Immature natural killer cell (primary cell): ENCODE results near the gene GPR149. TPM values are rescaled to one million over a fixed set of nuclear protein-coding genes. Genes with fewer than 3 reads are reported as not detected.

Experiments used
- DNase-seq, 3 donors: peaks; one replicate each; pipeline ENCODE4 v3.0.0; 2022; ENCODE audit warnings: mixed read lengths in 1 of 3
- H3K27ac Mint-ChIP-seq, 6 donors: one replicate each; pipeline ENCODE4 v1.8.0; 2020; ENCODE audit warnings: mixed read lengths in 6 of 6, mild to moderate bottlenecking in 5 of 6, inconsistent platforms in 4 of 6, moderate library complexity in 3 of 6
- H3K27me3 Mint-ChIP-seq, 3 donors: one replicate each; pipeline ENCODE4 v1.8.0; 2020 to 2021; ENCODE audit warnings: low read depth in 3 of 3, mild to moderate bottlenecking in 3 of 3, mixed read lengths in 3 of 3, moderate library complexity in 3 of 3, inconsistent platforms in 1 of 3
- H3K36me3 Mint-ChIP-seq, 3 donors: one replicate each; pipeline ENCODE4 v1.8.0; 2020; ENCODE audit warnings: mixed read lengths in 3 of 3, inconsistent platforms in 2 of 3, mild to moderate bottlenecking in 2 of 3
- H3K4me1 Mint-ChIP-seq, 2 donors: one replicate each; pipeline ENCODE4 v1.8.0; 2020; ENCODE audit warnings: inconsistent platforms in 2 of 2, mild to moderate bottlenecking in 2 of 2, mixed read lengths in 2 of 2, moderate library complexity in 1 of 2
- H3K4me3 Mint-ChIP-seq, 5 donors: one replicate each; pipeline ENCODE4 v1.8.0; 2020; ENCODE audit warnings: mild to moderate bottlenecking in 5 of 5, mixed read lengths in 5 of 5, inconsistent platforms in 3 of 5, moderate library complexity in 3 of 5
- H3K9me3 Mint-ChIP-seq, 6 donors: one replicate each; pipeline ENCODE4 v1.8.0; 2020; ENCODE audit warnings: mild to moderate bottlenecking in 6 of 6, mixed read lengths in 6 of 6, inconsistent platforms in 4 of 6, moderate library complexity in 3 of 6
- polyA plus RNA-seq, 3 donors: library from polyadenylated mRNA; unstranded; fragments of 300-500 nt; fragmentation: Illumina TruSeq; gene quantifications; one replicate each; pipeline ENCODE4 v1.2.3, GENCODE V29; 2021

GPR149 gene
- polyA plus RNA-seq, 3 donors from 2014 or later: not detected

DNA sequence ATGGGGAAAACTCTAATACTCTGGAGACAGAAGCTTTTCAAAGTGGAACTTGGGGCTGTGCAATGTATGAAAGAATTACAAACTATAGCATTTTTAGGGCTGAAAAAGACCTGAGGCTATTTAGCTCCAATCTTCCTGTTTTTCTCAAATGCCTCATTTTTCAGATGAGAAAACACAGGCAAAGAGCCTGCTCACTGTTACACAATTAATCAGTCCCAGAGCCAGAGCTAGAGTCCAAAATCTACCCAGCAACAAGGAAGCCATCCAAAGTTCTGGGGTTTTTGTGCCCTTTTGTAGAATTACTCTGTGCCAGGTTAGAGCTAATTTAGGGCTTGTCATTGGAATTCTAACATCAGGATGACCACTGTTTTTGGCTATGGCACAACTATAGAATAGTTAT, 45.5 kb downstream of the GPR149 start:
- H3K27ac Mint-ChIP-seq: no peak overlapping the region
- no peak for DNase-seq
- no peaks in the 10 kb centered on the region for H3K4me1 Mint-ChIP-seq
- H3K4me3 Mint-ChIP-seq: no peak overlapping the region
- no peaks in the 10 kb centered on the region for H3K36me3 Mint-ChIP-seq
- H3K27me3 Mint-ChIP-seq: peaks cover 0 to 6% (median 2%) of the 10 kb centered on the region in 3 donors
- peaks cover 0 to 8% (median 0%) of the 10 kb centered on the region in 6 donors for H3K9me3 Mint-ChIP-seq

DNA sequence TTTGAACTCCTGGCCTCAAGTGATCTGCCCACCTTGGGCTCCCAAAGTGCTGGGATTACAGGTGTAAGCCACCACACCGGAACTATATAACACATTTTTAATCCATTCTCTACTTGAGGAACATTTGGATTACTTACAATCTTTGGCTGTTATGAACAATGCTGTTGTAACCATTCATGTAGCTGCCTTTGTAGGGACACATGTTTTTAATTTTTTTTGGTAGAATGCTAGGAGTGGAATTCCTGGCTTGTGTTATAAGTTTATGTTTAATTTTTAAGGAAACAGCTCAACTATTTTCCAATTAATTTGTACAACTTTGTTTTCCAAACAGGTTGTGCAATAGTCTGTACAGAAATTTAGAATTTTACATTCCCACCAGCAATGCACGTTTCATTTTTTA, 51.7 kb downstream of the GPR149 start:
- H3K9me3 Mint-ChIP-seq: peaks cover 0 to 4% (median 0%) of the 10 kb centered on the region in 6 donors
- no peak for DNase-seq
- H3K4me1 Mint-ChIP-seq: no peaks in the 10 kb centered on the region
- no peaks in the 10 kb centered on the region for H3K36me3 Mint-ChIP-seq
- H3K4me3 Mint-ChIP-seq: no peak overlapping the region
- H3K27ac Mint-ChIP-seq: no peak overlapping the region
- peaks cover 0 to 4% (median 1%) of the 10 kb centered on the region in 3 donors for H3K27me3 Mint-ChIP-seq

DNA sequence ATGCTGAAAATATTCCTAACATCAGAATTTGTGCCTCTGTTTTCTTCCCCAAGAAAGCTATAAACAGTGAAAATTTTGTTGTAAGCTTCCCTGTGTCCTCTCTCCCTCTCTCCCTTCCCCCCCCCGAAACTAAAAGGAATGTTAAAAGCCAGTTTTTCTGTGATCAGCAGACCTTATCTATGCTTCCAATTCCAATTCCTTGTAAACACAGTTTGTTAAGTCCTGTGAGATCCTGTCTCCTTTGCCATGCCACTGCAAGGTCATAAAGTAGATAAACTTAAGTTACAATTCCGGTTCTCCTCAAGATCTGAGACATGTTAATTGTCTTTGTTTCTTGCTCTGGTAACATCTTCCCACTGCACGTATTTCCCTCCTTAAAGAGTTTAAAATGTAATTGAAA, 62.8 kb downstream of the GPR149 start:
- Mint-ChIP-seq H3K4me1 (no peaks in the 10 kb centered on the region), H3K27ac (no peak overlapping the region), H3K9me3 (peaks cover 0 to 6% (median 0%) of the 10 kb centered on the region in 6 donors), H3K27me3 (peaks cover 0 to 11% (median 3%) of the 10 kb centered on the region in 3 donors), H3K36me3 (no peaks in the 10 kb centered on the region), H3K4me3 (no peak overlapping the region)
- no peak for DNase-seq

DNA sequence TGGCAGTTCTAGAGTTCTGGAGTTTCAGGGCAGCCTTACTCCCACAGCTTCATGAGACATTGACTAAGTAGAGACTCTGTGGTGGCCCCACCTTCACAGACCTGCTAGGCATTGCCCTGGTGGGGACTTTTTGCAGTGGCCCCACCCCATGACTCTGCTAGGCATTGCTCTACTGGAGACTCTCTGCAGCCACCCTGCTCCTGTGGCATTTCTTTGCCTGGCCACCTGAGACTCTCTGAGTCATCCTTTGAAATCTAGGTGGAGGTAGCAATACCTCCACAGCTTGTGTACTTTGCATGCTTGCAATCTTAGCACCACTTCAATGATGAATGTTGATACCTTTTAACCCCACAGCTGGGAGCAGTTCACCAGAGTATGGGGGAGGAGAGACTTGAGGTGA, 65.1 kb downstream of the GPR149 start:
- H3K9me3 Mint-ChIP-seq: peaks cover 0 to 6% (median 0%) of the 10 kb centered on the region in 6 donors
- no peak overlapping the region for H3K4me3 Mint-ChIP-seq
- peaks cover 0 to 11% (median 3%) of the 10 kb centered on the region in 3 donors for H3K27me3 Mint-ChIP-seq
- no peak for DNase-seq
- no peaks in the 10 kb centered on the region for H3K4me1 Mint-ChIP-seq
- no peaks in the 10 kb centered on the region for H3K36me3 Mint-ChIP-seq
- H3K27ac Mint-ChIP-seq: no peak overlapping the region

DNA sequence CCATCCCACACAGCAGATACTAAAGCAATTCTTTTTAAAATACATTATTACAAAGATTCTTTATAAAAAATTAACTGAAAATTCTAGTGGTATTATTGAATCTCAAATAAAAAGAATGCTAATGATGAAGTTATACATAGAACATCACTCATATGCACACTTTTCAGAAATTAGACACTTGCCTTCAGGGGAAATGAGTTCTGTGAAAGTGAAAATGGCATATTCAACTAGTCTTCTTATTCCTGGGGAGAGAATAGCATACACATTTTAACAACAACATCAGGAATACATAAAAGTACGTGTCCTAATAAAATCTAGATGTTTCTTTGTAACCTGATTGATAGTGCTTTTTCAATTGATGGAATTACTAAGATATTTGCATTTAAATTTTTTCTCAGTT, 68.9 kb downstream of the GPR149 start:
- Mint-ChIP-seq H3K27me3 (peaks cover 0 to 7% (median 3%) of the 10 kb centered on the region in 3 donors), H3K27ac (no peak overlapping the region), H3K36me3 (peaks cover 0 to under 1% (median 0%) of the 10 kb centered on the region in 3 donors), H3K4me3 (no peak overlapping the region), H3K9me3 (peaks cover 0 to 6% (median under 1%) of the 10 kb centered on the region in 6 donors), H3K4me1 (no peaks in the 10 kb centered on the region)
- no peak for DNase-seq

DNA sequence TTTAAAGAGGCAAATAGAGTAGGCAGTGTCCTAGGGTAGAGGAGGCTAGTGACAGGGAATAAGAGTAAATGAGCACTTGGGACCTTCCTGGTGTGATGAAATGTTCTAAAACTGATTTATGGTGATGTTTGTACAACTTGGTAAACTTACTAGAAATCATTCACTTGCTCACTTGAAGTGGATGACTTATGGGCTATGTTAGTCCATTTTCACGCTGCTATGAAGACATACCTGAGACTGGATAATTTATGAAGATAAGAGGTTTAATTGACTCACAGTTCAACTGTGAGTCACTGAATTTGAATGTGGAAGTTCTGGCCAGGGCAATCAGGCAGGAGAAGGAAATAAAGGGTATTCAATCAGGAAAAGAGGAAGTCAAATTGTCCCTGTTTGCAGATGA, 74.0 kb downstream of the GPR149 start:
- no peak overlapping the region for H3K4me3 Mint-ChIP-seq
- no peak overlapping the region for H3K27ac Mint-ChIP-seq
- no peaks in the 10 kb centered on the region for H3K4me1 Mint-ChIP-seq
- H3K36me3 Mint-ChIP-seq: peaks cover 0 to 5% (median 0%) of the 10 kb centered on the region in 3 donors
- no peak for DNase-seq
- peaks cover 0 to 5% (median 4%) of the 10 kb centered on the region in 3 donors for H3K27me3 Mint-ChIP-seq
- H3K9me3 Mint-ChIP-seq: peaks cover 0 to 11% (median 0%) of the 10 kb centered on the region in 6 donors

DNA sequence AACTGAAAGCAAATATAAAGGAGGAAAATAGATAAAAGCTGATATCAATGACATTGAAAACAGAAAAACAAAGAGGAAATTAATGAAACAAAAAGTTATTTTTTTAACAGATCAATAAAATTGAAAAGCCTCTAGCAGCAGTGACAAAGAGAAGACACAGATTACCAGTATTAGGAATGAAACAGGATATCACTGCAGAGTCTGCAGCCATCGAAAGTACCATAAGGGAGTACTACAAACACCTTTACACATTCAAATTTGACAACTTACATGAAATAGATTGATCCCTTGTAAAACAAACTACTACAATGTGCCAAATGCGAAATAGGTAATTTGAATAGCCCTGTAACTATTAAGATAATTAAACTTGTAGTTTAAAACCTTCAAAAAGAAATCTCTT, 80.8 kb downstream of the GPR149 start:
- peaks cover 0 to 7% (median 0%) of the 10 kb centered on the region in 6 donors for H3K9me3 Mint-ChIP-seq
- H3K27ac Mint-ChIP-seq: no peak overlapping the region
- H3K27me3 Mint-ChIP-seq: peaks cover 0 to 15% (median 7%) of the 10 kb centered on the region in 3 donors
- H3K36me3 Mint-ChIP-seq: no peaks in the 10 kb centered on the region
- no peak for DNase-seq
- no peaks in the 10 kb centered on the region for H3K4me1 Mint-ChIP-seq
- no peak overlapping the region for H3K4me3 Mint-ChIP-seq

DNA sequence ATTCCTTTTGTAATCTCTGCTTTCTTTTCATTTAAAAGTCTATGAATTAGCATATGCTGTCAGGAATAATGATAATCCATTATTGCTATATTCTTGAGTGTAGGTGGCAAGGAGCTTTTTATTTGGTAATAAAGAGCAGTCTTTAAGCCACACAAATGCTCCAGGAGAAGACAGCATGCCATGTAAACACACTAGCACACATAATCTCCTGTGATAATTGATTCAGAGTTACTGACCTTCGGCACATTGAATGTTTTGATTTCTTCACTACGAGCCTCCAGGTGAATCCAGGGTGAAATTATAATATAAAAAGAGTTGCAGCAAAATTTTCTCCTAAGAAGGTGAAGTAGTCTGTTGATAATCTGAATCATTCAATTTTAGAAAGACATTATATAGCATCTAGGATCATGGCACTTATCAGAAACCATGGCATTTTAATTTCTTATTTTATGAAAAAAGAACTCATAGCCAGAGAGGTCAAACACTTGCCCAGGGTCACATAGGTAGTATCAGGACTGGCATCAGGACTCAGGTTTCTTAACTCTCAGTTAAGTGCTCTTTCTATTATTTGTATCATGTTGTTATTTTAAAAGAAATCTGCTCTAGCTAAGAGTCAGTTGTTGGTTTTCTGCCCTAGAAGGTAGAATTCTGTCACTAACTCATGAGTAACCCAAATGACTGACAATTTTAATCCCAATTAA, 84.4 kb downstream of the GPR149 start:
- no peak overlapping the region for H3K4me3 Mint-ChIP-seq
- no peaks in the 10 kb centered on the region for H3K36me3 Mint-ChIP-seq
- no peaks in the 10 kb centered on the region for H3K9me3 Mint-ChIP-seq
- no peaks in the 10 kb centered on the region for H3K4me1 Mint-ChIP-seq
- peaks cover 0 to 13% (median 11%) of the 10 kb centered on the region in 3 donors for H3K27me3 Mint-ChIP-seq
- H3K27ac Mint-ChIP-seq: no peak overlapping the region
- no peak for DNase-seq

DNA sequence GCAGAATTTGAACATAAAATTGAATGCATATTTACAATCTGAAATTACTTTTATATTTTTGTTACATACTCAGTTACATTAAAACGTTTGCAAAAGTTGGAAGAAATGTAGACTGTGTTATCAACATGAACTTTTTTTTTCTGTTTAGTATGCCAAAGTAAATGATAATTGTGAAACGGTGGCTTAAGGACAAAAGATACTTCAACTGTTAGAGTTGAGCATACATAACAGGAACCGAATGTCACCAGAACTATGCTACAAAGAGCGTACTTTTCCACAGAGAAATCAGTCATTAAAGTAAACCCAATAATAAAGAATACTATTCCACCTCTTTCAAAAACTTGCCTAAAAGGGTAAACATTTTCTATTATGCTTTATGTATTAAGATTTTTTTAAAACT, 91.4 kb downstream of the GPR149 start:
- H3K36me3 Mint-ChIP-seq: no peaks in the 10 kb centered on the region
- no peak overlapping the region for H3K27ac Mint-ChIP-seq
- DNase-seq: no peak
- peaks cover 0 to 14% (median 9%) of the 10 kb centered on the region in 3 donors for H3K27me3 Mint-ChIP-seq
- no peaks in the 10 kb centered on the region for H3K4me1 Mint-ChIP-seq
- no peaks in the 10 kb centered on the region for H3K9me3 Mint-ChIP-seq
- no peak overlapping the region for H3K4me3 Mint-ChIP-seq

DNA sequence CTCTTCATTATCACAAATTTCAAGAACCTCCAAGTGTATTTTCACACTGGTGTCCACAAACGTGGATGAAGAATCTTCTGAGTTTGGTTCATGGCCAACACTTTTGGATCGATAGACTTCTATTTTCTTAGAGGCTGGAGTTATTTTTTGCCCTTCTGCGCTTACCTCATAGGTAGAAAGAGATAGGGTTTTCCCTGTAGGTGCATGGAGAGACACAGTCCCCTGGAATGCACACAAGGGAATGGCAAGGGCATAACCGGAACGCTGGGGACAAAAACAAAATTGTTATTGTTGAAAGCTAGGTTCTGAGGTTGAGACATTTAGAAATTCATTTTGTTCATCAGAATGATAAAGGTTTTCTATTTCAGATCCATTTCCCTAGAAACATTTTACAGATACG, 92.0 kb downstream of the GPR149 start:
- Mint-ChIP-seq H3K4me3 (no peak overlapping the region), H3K27me3 (peaks cover 0 to 14% (median 10%) of the 10 kb centered on the region in 3 donors), H3K9me3 (no peaks in the 10 kb centered on the region), H3K4me1 (no peaks in the 10 kb centered on the region), H3K36me3 (no peaks in the 10 kb centered on the region), H3K27ac (no peak overlapping the region)
- no peak for DNase-seq

DNA sequence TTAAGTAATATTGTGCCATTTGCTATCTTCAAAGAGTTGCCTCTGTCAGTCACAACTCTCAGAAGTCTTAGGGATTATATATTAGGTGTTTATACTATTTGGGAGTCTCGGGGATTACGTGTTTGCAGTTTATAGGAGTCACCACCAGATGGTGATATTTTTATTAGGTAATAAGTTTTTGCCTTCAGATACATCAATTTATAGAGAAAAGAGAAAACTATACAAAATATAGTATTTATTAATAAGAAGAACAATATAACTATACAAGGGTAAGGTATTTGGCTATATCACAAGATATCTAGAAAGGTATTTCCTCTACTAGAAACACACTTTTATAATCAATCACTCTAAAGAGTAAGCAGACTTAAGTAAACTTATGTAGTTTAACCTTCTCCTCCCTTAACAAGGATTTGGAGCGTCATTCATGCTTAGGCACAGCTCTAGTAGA, 95.0 kb downstream of the GPR149 start:
- Mint-ChIP-seq H3K4me1 (no peaks in the 10 kb centered on the region), H3K9me3 (no peaks in the 10 kb centered on the region), H3K4me3 (no peak overlapping the region), H3K27me3 (peaks cover 0 to 10% (median 7%) of the 10 kb centered on the region in 3 donors), H3K36me3 (no peaks in the 10 kb centered on the region), H3K27ac (no peak overlapping the region)
- peak in 1 of 3 donors; percentile 27 for DNase-seq

DNA sequence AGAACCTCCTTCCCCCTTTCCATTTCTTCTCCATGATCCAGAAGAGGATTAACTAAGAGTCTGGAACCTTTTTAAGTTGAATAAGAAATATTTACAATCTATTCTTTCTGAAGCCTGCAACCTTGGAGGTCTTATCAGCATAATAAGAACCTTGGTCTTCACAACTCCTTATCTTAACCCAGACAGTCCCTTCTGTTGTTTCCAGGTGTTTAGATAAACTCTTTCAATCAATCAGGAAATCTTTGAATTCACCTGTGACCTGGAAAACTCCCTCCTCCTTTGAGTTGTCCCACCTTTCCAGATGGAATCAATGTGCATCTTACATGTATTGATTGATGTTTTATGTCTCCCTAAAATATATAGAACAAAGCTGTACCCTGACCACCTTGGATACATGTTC, 102.1 kb downstream of the GPR149 start:
- Mint-ChIP-seq H3K9me3 (no peaks in the 10 kb centered on the region), H3K4me3 (no peak overlapping the region), H3K4me1 (peaks cover 14 to 20% of the 10 kb centered on the region in 2 donors), H3K27ac (no peak overlapping the region), H3K36me3 (no peaks in the 10 kb centered on the region), H3K27me3 (peaks cover 9 to 21% (median 20%) of the 10 kb centered on the region in 3 donors)
- DNase-seq: no peak

DNA sequence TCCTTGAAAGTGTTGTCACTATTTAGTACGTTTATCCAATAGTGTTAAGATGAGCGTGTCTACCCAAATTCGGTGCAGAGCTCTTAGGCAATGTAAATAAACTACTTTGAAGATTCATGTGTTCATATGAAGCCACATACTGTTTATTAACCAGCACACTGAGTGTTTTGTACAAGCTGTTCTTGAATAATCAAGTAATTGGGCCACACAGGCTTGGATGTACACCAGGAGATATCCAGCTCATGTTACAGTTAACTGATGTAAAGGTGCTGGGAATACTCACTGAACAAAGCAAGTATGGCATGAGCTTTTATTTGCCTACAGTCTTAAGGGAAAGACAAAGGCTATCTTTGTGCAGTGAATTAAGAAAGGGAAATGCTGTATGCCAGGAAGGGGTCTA, 105.1 kb downstream of the GPR149 start:
- no peak for DNase-seq
- Mint-ChIP-seq H3K9me3 (no peaks in the 10 kb centered on the region), H3K4me1 (peaks cover 20 to 33% of the 10 kb centered on the region in 2 donors), H3K4me3 (peak overlapping the region in 4 of 5 donors; percentile 97 to 98 (median 98)), H3K36me3 (no peaks in the 10 kb centered on the region), H3K27me3 (peaks cover 9 to 22% (median 16%) of the 10 kb centered on the region in 3 donors), H3K27ac (peak overlapping the region in 5 of 6 donors; percentile 99 to 100 (median 99))

DNA sequence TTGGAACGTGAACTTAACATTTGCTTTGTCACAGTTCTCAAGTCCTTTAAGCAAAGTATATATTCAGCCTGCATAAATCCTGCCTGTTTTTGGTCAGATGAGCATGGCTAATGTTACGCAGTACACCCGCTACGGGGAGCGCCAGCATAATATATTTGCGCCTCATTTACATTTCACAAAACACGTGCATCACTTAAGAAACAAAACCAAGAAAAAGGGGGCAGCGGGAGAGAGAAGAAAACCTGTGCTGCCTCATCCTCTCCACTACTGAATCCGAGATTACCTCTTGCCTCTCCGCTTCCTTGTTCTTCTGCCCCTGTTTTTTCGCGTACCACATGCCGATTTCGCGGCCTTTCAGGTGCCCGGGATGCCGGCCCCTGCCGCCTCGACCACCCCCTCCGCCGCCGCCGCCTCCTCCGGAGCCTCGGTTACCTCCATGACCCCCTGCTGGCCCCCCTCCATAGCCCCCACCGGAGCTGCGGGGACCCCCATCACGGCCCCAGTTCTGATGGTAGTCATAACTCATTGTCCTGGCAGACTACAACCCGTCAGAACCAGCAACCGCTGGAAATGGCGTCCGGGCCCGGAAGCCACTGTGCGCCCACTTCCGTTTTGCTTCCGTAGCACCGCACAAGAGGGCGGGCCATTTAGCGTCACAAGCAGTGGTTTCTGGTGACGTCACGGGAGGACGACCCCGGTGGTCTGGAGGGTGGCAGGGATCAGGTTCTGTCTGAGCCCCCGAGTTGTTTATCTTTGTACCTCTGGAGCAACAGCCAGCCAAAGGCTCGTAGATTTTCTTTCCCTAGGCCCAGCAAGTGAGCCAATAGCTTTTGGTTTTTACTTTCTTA, 105.9 kb downstream of the GPR149 start, which contains the start of gene DHX36:
Gene DHX36, minus strand, starts transcription at position 597 of the 848 bp plus-strand sequence. Its CDS starts 71 bp downstream, at position 526.
- Mint-ChIP-seq H3K27ac (peak within 1 kb of the TSS in 5 of 6 donors; percentile 99 to 100 (median 99)), H3K27me3 (peaks cover 9 to 22% (median 16%) of the 10 kb centered on the region in 3 donors), H3K36me3 (no peaks in the 10 kb centered on the region), H3K9me3 (no peaks in the 10 kb centered on the region), H3K4me1 (peaks cover 20 to 33% of the 10 kb centered on the region in 2 donors), H3K4me3 (peak within 1 kb of the TSS; percentile 41 to 98 (median 97))
- DNase-seq: peak; percentile 90 to 93 (median 93)
